GM21825 (cell line): ENCODE results near the gene BACH2.

Experiments used
- ATAC-seq: cut with Tn5 transposase; IDR thresholded peaks from one replicate; pipeline ENCODE4 v1.9.1; 2021; ENCODE audit warnings: mild to moderate bottlenecking, moderate library complexity; ENCODE audit not compliant: unreplicated experiment

Gene BACH2

DNA sequence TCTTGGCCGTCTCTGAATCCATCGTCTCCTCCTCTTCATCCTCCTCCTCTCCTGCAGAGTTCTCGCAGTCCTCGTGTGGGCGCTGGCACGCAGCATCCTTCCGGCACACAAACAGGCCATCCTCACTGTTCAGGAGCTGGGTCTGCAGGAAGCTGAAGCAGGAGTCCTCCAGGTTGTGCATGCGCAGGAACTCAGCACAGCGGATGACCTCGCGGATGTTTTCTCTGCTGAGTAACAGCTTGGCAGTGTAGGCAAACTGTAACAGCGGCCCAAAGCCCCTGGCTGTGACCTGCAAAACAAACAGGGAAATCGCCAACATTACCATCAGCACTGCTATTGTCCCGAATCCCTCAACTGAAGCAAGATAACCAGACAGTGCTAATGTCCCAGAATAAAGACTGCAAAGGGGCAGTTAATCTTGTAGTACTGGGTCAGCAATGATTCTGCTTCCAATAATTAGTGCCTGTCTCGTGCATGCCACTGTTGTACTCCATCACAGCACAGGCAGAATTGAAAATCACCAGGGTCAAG lies 345.0 kb downstream of the BACH2 start:
- no peak for ATAC-seq

DNA sequence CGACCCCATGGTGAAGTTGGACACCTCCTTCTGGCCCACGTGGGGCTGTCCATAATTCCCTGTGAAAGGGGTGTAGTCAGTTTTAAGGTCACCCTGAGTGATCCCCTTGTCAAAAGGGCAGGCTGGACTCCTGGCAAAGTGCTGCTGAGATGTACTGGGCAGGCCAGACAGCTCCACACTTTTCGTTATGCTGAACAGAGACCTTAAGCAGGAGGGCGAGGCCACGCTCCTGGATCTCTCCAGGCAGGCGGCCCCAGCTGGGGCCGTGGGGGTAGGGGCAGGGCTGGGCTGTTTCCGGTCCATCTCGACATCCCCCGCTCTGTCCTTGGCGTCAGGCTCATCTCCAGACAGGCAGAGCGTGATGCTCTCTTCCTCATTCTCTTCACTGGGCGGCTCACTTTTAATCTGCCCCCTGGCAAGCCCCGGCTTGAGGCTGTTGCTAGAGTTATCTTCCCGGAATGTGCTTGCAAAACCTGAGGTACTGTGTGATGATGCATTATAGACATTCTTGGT lies 345.7 kb downstream of the BACH2 start:
- ATAC-seq: no peak

GRCh38 chr6:89950446-89950845 lies 346.2 kb downstream of the BACH2 start:
- ATAC-seq: no peak

- ATAC-seq: no peak
These were observed 347.8 kb downstream of the BACH2 start for GRCh38 chr6:89948876-89949275.

DNA sequence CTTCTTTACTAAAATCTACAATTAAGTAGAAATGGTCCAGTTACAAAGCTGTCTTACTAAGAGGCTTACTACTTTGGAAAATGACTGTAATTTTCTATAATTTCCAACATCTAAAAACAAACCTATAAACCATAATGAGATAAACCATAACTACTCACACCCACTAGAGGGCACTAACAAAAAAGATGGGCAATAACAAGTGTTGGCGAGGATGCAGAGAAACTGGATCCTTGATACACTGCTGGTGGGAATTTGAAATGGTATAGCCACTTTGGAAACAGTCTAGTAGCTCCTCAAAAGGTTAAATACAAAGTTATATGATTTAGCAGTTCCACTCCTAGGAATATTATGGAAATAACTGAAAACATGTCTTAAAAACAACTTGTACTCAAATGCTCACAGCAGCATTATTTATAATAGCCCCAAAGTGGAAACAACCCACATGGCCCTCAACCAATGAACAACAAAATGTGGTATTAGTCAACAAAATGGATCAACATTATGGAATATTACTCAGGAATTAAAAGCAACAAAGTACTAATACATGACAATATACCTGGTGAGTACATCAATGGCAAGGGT lies 351.7 kb downstream of the BACH2 start:
- no peak for ATAC-seq

GRCh38 chr6:89944181-89944755 lies 352.4 kb downstream of the BACH2 start:
- ATAC-seq: no peak

DNA sequence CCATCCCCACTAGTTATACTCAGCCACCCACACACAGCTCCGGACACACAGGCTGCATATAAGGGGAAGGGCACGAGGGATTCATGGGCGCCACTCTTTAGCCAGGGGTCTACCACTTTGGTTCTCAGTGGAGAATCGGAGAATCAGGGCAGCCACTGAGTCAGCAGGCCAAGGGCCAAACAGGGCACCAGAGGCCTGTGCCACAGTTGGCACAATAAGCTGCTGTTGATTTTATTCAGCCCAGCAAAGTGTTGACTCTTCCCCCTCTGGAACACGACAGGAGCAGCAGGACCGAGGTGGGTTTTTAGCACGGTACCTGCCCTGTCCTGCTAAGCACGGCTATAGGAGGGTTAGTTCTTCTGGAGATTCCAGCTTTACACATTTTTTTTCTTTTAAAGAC lies 354.0 kb downstream of the BACH2 start:
- no peak for ATAC-seq

DNA sequence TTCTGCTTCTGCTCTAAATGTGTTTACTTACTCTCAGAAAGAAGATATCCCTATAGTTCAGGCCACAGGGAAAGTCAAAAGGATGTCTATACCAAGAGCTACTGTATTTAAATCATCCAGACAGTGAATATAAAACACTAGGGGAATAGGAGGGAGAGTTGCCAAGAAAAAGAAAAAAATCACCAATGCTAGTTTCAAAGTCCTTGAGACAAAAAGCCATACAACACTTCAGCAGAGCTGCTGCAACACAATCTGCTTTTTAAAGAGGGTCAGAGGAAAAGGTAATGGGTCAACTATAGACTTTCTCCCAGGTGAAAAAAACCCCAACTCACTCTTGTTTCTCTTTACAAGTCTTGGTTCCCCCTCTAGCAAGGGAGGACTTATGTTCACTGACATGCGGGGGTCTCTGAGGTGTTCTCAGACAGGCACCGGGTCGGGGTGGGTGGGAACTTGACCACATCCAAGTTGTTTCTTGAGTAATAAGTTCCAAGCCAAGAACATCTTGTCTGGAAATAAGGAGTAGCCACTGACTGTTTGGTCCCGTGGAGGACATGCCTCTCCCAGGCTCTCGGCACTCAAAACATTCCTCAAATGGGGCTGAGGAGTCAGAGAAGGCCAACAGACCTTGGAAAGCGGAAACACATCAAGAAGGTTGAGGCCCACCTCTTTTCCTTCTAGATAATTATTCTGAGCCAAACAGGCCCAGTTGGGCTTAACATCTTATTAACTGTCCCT lies 354.7 kb downstream of the BACH2 start:
- no peak for ATAC-seq

GRCh38 chr6:89941031-89941762 lies 355.4 kb downstream of the BACH2 start:
- ATAC-seq: no peak

DNA sequence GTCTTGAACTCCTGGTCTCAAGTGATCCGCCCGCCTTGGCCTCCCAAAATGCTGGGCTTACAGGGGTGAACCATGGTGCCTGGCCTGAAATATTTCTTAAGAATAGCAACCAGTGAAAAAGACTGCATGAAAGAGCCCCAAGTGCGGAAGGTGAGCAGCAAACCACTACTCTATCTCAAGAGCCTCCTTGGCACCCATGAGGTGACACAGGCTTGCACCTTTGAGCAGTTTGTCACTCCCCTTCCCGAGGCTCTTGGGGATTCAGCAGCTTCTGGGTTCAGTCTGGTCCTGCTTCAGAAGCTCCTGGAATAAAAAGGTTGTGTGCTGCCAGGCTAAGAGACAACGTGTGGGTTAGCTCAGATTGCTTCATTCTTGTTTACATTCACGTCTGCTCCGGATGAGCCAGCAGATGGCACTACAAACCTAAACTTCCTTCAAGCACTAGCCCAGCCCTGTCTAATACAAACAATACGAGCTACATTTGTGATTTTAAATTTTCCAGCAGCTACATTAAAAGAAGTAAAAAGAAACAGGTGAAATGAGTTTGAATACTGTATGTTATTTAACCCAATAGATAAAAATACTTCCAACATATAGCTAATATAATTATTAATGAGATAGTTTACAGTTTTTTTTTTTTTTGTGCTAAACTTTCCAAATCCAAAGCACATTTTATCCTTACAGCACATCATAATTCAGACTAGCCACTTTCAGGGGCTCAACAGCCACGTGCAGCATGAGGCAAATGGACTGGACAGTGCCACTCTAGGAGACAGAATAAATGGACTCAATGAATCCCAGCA lies 356.2 kb downstream of the BACH2 start:
- ATAC-seq: peak; percentile 60

DNA sequence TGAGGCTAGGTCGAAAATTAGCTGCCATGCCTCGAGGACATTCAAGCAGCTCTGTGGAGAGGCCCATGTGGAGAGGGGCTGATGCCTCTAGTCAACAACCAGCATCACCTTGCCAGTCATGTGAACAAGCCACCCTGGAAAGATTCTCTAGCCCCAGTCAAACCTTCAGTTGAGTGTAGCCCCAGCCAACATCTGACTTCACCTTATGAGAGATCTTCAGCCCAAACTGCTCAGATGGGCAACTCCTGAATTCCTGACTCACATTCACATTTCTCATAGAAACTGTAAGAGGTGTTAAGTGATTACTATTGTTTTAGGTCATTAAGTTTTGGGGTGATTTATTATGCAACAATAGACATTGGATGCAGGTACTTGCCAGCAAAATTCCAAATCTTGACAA lies 357.5 kb downstream of the BACH2 start:
- ATAC-seq: no peak

DNA sequence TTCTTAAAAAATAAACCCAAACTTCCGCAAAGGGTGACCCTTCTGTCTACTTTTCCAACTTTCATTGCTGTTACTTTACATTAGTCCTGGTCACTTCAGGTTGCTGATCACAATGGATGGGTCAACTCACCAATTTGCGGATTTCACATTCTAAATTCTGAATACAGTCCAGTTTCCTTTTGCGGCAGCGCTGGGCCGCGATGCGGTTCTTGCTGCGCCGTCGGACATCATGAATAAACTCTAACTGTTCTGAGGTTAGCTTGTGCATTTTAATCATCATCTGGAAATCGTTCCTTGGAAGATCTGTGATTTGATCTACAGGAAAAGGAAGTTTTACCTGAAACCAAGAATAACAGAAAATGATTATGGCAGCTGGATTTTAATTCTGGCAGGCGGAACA lies 358.6 kb downstream of the BACH2 start:
- no peak for ATAC-seq

- no peak for ATAC-seq
These were observed 360.5 kb downstream of the BACH2 start for GRCh38 chr6:89936177-89936576.

GRCh38 chr6:89934685-89935366 lies 361.8 kb downstream of the BACH2 start:
- no peak for ATAC-seq

DNA sequence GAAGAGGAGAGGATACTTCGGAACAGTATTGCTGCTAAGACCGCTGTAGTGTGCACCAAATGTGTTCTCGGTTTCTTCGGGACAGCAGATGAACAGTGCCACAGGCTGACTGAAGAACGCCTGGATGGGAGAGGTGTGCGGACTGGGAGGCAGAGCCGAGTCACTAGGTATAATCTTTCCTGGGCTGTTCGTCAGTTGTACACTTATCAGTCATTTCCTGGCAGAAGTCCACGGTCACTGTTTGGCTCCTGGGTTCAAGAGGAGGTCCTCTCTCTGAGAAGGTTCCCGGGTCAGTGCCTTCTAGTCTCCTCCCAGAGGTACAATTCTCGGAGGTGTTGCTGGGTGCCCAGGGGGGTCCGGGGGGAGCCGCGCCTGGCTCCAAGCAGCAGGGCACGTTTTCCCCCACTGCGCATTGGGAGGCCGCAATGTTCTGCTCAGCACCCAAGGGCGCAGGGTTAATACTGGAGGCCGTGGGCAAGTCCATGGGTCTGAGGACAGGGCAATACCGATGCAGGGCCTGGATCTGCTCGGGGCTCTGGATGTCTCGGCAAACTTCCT lies 364.3 kb downstream of the BACH2 start:
- no peak for ATAC-seq

DNA sequence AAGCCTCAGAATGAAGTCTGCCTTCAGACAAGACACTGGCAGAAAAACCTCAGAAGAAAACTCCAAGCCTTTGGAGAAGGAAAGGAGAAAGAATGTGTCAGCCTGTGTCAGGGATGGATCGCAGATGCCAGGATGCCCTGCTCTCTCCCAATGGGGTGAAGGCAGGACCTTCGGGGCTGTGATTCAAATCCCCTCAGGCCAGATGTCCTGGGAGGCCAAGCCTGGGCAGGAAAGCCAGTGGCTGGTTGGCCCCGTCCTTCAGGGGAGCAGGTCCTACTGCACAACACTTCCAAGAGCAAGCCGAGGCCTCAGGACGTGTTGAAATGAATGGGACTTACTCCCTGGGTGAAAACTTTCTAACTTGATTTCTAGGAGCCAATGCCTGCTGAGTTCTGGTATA lies 365.9 kb downstream of the BACH2 start:
- ATAC-seq: no peak

DNA sequence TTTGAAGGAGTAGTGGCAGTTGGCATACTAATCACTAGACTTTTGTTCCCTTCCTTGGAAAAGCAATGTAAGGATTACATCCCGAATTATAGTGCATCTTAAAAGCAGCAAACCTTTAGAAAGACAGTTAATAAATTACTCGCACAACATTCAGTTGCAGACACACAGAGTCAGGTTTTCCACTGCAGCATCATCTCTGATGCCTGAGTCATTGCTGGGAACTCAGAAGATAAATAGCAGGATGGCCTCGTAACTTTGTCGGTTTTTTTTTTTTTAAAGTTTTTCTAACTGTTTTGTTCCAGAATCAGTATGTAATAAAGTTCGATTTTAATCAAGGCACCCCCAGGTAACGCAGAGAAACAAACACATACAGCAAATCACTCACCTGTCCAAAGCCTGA lies 368.0 kb downstream of the BACH2 start:
- ATAC-seq: no peak

DNA sequence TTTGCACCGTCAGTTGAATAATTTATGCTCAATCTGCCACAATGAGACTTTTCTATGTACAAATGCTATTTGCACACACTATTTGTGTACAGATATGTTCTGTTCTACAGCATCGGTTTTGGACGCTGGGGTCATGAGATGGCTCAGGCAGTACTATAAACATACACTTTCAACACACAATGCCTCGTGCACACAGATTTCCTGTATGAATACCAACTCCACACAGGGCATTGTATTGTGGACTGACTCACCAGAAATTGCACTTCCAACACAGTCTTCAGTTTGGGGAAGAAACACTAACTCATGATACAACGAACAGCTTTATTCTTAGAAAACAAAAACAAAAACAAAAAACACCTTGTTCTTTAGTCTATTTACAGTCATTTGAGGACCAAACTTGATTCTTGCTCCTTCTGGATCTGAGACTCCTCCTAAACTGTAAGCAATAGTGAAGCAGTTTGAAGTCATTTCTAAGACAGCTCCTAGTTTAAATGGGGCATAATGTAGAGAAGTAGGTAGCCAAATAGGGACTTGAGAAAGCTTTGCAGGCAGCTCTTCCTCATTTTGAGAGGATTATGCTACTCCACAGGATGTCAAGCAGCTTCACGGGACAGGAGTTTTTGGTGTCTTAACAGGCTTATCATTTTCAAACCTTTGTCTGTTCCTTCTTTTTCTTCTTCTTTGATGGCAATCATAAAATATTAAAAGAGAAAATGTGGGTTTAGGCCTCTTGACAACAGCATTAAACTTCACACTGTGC lies 368.7 kb downstream of the BACH2 start:
- ATAC-seq: no peak

DNA sequence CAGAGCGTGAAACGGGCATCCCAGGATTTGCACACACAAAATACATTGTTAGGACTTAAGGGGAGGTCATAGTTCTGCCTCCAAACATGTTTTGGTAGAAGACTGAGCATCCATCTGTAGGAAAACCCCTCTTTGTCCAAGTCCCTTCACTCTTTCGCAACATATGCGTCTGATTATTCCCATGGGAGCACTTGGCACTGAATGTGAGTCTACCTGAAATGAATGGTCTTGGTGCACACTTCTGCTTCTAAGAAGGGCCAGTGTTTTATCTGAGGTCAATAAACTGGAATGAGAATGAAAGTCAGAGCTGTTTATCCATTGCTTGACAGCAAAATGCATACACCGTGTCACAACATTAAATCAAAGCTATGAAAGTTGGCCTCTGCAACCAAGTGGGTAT lies 369.4 kb downstream of the BACH2 start:
- no peak for ATAC-seq
